ENCODE results near the gene SLC10A1.

GRCh38 chr14:69727860-69728259 is 69.2 kb downstream of the SLC10A1 start:
- TF ChIP-seq CTCF (IDR thresholded peaks at IDR 0.05) = no peak
- no peak for TF ChIP-seq POLR2A (IDR thresholded peaks at IDR 0.05)
- no peak for TF ChIP-seq EP300 (IDR thresholded peaks at IDR 0.05)

Measured in stomach (tissue), 4 donors.